HG02678 (cell line): ENCODE measurements around the gene LSM12.
"Not testable (repeated sequence)": the region's sequence is repeated elsewhere in the genome, so short reads cannot be mapped to it uniquely, and the experiment has no call there.

Experiments
- ATAC-seq: cut with Tn5 transposase; IDR thresholded peaks from one replicate; pipeline ENCODE4 v1.9.1; 2021; ENCODE audit warnings: mild to moderate bottlenecking, moderate library complexity; ENCODE audit not compliant: unreplicated experiment

LSM12 gene

DNA sequence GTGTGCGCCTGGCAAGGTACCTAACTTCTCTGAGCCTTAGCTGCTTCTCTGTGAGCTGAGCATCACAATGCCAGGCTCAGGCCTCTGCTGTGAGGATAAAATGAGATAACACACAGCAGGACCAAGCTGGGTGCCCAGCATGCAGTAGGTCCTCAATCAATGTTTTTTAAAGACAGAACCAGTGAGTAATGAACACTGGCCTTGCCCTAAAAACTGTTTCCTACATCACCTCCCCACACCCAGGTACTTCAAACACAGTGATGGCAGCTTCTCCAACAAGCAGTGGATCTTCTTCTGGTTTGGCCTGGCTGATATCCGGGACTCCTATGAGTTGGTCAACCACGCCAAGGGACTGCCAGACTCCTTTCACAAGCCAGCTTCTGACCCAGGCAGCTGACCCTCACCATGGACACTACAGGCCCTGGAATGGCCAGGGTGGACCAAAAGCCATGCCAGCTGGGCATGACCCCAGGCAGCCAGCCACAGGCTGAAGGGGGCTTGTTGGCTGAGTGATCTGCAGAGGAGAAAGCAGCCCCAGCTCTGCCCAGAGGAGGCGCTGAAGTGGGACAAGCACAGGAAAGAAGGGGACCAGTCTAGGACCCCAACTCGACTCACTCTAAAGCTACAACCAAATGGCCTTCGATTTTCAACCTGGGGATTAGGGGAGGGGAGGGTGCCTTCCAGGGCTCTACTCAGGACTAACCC, 58.1 kb downstream of the LSM12 start:
- ATAC-seq, result no peak

DNA sequence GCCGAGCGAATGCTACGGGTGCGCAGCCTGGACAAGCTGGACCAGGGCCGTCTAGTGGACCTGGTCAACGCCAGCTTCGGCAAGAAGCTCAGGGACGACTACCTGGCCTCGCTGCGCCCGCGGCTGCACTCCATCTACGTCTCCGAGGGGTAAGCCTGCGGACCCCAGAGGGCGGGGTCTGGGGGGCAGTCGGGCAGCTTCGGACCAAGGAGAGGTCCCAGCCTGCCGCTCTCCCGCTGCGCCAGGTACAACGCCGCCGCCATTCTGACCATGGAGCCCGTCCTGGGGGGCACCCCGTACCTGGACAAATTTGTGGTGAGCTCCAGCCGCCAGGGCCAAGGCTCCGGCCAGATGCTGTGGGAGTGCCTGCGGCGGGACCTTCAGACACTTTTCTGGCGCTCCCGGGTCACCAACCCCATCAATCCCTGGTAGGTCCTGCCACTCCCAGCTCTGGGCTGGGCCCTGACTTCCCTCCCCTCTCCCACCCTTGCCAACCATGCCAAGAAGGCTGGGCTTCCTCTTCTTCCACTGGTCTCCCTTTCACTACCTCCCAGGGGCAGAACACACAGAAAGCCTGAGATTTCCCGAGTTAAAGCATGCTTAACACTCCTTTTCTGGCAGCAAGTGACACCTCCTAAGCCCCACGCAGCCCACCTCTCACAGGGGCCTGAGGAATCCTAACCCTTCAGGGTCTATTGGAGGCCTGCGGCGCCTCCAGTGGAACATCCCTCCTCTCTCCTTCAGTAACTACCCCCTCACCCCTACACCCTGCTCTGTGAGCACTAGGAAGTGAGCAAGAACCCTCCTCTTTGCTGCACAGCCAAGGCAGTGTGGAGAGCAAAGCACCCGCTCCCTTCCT, 58.9 kb downstream of the LSM12 start:
- peak; percentile 3 for ATAC-seq

DNA sequence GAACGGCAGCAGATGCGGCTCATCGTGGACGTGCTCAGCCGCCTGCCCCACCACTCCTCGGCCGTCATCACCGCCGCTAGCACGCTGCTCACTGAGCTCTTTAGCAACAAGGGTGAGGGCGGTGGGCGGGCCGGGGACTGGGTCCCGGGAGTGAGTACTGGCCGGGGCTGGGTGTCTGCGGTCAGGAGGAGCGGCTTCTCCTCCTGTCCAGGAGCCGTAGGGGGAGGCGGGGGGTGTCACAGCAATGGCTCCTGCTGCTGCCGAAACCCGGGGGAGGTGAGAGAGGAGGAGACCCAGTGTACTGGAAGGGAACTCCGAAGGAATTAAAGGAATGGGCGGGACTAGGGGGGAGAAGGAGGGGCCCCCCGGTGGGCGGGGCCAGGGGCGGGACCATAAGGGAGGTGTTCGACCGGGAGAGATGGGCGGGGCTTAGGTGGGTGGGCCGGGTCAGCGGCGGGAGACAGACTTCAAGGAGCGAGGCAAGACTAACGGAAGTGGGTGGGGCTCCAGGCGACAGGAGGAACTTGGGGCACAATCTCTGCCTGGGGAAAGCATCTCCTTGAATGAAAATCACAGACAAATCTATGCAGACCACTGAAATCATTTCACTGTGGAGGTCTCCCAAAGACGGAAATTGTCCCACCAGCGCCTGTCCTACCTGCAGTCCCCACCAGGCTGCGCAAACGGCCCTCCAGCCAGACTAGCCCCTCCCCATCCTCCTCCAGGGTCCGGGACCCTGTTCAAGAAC, 59.7 kb downstream of the LSM12 start:
- ATAC-seq, result peak; percentile 76

DNA sequence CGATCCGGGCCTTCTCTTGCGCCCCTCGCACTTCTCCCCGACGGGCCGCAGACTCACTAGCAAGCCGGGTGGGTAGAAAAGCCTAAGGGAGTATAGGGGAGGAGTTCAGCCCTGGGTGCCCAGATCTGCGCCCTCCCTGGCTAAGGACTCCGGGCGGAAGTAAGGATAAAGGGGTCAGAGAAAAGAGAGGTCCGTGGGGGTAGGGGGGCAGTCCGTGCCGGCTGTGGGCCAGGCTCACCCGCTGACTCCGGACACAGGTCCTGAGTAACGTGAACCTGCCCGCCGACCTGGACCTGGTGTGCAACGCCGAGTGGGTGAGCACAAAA, 60.2 kb downstream of the LSM12 start:
- ATAC-seq, result no peak

DNA sequence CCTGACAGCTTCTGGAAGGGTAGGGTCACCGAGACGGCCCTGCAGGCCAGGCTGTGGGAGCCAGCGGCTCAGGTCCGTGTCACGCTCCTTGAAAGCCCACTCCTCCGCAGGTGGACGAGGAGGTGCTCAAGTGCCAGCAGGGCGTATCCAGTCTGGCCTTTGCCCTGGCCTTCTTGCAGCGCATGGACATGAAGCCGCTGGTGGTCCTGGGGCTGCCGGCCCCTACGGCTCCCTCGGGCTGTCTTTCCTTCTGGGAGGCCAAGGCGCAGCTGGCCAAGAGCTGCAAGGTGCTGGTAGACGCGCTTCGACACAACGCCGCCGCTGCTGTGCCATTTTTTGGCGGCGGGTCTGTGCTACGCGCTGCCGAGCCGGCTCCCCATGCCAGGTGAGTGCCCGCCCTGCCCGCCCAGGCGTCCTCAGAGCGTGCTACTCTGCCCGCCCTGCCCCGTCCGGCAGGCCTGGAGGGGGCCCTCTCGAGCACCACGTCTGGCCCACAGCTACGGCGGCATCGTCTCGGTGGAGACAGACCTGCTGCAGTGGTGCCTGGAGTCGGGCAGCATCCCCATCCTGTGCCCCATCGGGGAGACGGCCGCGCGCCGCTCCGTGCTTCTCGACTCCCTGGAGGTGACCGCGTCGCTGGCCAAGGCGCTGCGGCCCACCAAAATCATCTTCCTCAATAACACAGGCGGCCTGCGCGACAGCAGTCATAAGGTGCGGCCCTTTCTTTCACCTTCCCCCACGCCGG, 60.8 kb downstream of the LSM12 start:
- ATAC-seq, result no peak

DNA sequence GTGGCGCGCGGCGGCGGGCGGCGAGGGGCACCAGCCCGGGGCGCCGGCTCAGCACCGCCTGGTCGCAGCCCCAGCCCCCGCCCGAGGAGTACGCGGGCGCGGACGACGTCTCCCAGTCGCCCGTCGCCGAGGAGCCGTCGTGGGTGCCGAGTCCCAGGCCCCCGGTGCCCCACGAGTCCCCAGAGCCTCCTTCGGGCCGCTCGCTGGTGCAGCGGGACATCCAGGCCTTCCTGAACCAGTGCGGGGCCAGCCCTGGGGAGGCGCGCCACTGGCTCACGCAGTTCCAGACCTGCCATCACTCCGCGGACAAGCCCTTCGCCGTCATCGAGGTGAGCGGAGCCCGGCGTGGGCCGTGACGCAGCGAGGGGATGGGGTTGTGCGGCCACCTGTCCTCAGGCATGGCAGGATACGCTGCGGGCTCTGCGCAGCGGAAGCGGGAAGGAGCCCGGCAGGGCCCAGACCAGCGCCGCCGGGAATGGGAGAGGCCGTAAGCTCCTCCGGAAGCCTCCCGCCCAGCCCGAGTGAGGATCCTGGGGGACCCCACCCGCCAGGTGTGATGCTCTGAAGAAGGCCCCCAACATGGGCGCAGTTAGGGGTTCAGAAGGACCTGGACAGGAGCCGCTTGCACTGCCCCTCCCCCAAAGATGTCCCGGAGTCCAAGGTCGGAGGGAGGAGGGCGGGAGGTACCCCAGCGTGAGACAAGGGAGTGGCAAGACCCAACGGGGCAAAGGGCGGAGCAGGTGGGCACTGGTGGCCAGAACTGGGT, 61.5 kb downstream of the LSM12 start:
- no peak for ATAC-seq

DNA sequence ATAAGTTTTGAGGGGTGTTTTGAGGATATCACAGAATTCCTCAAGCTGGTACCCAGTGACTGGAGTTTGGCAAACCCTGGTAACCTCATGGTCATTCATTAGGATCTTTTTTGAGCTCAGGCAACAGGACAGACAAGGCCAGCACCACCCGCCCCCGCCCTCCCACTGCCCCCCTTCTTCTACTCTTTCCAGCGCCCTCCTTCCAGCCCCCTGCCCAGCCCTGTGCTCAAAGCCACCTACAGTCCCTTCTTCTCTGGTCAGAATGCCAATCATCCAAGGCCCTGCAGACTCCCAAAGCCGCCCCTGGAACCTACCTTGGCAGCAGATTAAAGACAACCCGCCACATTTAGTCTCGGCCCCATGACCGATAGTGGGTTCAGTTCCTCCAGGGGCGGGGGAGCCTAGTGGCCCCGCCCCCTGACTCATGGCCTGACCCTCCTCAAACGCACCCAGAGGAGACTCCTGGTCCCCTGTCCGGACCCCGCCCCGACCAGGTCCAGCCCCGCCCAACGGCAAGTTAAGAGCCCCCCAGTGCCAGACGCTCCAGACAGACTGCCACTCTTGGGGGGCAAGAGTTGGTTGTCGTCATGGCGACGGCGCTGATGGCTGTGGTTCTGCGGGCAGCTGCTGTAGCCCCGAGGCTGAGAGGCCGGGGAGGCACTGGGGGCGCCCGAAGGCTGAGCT, 62.3 kb downstream of the LSM12 start, which contains the start of gene NAGS:
Gene NAGS (plus strand): TSS at position 546 of the 684 bp plus-strand sequence. CDS start 42 bp downstream, at position 588.
- no peak for ATAC-seq

DNA sequence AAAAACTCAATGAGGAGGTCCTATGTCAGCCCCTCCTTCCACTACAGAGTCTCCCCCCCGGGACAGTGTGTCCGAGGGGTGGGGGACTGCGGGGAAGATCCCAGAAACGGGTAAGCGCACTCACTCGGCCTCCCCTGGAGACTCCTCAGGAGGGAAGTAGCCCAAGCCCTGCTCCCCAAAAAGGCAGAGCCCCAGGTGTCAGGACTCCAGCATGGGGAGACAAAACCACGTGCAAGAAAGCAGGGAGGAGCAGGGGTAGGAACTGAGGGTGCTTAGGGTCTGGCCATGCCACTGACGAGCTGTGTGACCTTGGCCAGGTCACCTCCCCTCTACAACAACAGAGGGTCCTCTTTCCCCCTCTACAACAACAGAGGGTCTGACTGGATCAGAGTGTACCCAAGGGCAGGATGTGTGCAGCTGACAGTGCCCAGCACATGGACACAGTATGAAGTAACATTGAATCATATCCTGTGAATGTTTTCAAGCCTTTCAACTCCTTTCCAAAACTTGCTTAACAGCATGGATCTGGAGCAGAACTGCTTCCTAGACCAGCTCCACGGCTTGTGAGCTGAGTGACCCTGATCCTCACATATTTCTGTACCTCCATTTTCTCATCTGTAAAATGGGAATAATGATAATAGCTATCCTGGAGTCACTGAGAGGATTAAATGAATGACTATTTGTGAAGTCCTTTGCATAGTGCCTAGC, 64.2 kb downstream of the LSM12 start:
- ATAC-seq, result no peak

DNA sequence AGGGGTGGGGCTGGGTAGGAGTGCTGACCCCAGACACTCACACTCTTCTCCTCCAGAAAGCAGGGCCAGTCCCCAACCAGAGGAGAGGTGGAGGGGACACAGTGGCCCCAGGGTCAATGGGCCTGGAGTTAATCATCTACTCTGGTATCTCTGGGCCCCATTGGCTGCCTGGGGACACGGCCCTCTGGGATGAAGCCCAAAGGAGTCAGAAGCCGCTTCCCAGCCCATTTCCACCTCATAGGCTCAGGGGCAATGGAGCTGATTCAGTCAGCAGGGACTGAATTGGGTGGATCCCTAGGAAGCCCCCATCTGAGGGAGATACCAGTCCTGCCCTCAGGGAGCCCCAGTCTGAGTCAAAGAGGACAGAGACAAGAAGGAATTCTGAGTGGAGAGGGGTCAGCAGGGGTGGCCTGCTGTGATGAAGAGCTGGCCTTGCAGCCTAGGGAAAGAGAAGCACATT, 65.0 kb downstream of the LSM12 start:
- ATAC-seq, result no peak

DNA sequence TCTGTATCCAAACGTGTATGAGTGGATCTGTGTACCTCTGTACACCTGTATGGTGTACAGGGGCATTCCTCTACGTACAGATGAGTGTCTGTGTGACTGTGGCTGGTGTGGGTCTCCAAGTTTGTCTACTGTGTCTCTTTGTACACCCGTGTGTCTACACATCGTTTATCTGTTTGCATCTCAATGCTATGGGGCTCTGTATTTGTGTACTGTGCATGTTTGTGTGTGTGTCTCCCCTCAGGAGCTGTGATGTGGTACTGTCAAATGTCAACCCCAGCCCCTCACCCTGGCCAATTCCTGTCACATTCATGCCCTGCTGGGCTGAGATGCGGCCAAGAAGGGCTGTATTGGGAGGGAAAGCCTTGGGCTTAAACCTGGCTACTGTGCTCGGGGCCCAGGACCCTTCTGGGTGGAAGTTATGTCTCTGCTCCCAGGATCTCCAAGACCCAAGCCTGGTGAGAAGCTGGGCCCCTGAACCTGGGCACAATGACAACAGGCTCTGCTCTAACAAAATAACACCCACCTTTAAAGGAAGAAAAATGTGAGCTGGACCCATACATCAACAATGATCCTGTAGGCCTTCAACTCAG, 65.5 kb downstream of the LSM12 start:
- ATAC-seq, result no peak

DNA sequence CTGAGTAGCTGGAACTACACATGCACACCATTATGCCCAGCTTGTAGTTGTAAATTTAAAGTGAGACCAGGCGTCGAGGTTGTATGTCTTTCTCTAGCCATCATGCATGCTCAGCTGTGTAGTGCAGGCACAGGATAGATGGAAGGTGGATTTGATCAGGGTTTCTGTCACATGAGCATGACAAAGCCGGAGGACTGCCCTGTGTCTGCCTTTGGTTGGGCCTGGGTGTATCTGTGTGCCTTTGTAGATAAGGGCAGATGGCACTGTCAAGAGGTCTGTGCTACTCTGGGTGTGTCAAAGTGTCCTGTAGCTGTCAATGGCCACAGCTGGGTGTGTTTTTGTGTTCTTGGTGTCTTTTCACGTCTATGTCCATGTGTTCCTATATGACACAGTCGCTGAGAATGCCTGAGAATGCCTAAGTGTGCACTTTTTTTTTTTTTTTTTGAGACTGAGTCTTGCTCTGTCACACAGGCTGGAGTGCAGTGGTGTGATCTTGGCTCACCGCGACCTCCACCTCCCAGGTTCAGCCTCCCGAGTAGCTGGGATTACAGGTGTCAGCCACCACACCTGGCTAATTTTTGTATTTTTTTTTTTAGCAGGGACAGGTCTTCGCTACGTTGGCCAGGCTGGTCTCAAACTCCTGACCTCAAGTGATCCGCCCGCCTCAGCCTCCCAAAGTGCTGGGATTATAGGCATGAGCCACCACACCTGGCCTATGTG, 66.2 kb downstream of the LSM12 start:
- ATAC-seq, result no peak

DNA sequence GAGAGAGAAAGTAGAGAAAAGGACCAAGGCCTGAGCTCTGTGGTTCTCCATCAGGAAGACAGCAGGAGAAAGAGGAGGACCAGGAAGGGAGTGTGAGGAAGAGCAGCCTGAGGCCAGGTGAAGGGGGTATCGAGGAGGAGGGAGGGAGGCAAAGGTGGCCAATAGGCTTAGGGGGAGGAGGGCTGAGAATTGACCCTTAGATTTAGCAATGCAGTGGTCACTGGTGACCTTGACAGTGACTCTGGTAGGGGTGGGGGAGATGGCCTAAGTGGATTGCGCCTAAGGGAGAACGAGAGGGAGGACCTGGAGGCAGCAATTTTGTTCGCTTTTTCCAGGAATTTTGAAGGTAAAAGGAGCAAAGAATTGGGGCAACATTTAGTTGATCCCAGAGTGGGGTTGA, 67.4 kb downstream of the LSM12 start:
- ATAC-seq, result no peak

DNA sequence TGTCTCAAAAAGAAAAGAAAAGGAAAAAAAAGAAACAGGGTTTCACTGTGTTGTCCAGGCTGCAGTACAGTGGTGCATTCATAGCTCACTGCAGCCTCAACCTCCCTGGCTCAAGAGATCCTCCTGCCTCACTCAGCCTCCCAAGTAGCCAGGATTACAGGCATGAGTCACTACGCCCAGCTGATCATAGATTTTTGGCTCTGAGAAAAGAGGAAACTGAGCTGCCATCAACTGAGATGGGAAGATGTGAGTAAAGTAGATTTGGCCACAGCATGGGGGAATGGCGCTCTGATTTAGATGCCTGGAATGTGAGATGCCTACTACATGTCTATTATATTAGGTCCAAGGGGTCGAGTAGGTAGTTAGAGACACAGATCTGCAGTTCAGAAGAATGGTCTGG, 67.9 kb downstream of the LSM12 start:
- ATAC-seq, result no peak

DNA sequence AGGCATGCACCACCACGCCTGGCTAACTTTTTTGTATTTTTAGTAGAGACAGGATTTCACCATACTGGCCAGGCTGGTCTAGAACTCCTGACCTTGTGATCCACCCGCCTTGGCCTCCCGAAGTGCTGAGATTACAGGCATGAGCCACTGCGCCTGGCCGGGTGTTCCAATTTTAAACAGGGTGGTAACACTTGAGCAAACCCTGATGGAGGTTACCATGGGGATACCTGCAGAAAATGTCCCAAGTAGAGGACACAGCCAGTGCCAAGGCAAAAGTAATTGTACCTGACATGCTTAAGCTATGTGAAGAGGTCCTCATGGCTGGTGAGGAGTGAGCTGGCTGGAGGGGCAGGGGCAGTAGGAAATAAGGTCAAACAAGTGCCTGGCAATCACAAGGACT, 69.3 kb downstream of the LSM12 start:
- not testable (repeated sequence) for ATAC-seq

DNA sequence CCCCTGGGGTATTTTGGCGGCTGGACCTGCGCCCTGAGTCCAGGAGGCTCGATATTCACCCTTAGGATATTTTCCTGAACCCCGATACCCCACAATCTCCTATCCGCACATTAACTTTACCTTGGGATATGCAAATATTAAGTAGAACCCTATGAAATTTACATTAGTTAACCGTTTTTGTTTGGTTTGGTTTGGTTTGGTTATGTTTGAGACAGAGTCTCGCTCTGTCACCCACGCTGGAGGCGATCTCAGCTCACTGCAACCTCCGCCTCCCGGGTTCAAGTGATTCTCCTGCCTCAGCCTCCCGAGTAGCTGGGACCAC, 71.4 kb downstream of the LSM12 start:
- no peak for ATAC-seq

DNA sequence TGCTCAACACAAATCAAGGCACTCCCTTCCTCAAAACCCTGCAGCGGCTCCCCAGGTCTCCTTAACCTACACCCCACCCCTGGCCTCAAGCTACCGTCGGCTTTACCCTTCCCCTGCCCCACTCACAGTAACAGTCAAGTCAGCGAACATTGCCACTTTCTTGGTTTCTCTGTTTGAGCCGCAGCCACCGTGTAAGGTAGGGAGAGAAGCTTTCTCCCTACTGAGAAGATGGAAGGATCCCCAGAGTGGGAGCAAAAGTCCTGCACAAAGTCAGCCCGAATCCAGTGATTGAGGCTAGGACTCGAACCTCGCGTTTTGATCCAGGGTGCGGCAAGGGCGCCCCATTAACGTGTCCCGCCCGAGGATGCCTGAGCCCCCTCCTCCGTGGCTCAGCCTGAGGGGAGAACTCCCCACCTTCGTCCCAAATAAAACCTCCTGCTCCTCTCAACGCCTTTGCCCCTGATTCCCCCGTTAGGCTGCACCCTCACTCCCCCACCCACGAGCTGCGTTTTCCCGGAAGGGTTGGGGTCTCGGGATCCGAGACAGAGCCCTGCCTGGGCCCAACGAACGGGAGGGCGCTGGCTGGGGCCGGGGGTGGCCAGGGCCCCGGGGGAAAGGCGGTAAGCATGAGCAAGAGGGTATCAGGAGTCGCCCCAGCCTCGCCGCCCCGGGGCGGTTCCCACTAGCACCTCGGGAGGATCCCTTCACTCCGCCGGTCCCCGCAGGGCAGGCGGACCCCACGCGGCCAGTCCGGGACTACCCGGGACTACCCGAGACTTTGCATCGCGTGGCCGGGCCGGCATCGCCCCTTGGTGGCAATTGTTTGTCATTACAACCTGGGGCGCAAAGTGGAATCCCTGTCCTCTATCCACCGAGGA, 72.0 kb downstream of the LSM12 start:
- ATAC-seq, result no peak

DNA sequence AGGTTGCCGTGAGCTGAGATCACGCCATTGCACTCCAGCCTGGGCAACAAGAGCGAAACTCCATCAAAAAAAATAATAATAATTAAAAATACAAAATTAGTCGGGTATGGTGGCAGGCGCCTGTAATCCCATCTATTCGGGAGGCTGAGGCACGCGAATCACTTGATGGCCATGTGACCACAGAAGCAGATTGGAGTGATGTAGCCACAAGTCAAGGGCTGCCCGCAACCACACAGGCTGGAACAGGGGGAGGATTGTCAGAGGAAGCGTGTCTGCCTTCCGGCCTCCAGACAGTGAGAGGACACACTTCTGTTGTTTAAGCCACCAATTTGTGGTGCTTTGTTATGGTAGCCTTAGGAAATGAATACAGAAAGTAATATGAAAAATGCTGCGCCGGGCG, 73.8 kb downstream of the LSM12 start:
- no peak for ATAC-seq
